GM08714 (cell line): ENCODE measurements around the gene TP53I3.
"Not testable (repeated sequence)": the region's sequence is repeated elsewhere in the genome, so short reads cannot be mapped to it uniquely, and the experiment has no call there.

Experiments used
- H3K4me3 ChIP-seq: fragments of 200-500 bp; sonication (Bioruptor generic); 2 replicates; pipeline ENCODE4 v1.5.1; 2014; ENCODE audit warnings: mild to moderate bottlenecking, low read length, inconsistent platforms
- ZNF274 ChIP-seq: IDR thresholded peaks from 2 replicates; pipeline ENCODE4 v1.6.1; 2012; ENCODE audit warnings: mild to moderate bottlenecking, low read depth, low read length

Gene TP53I3

GRCh38 chr2:24107336-24107735 lies 22.7 kb upstream of the TP53I3 start:
- H3K4me3 ChIP-seq = no peak overlapping the region
- TF ChIP-seq ZNF274 = no peak

GRCh38 chr2:24106786-24107185 lies 22.2 kb upstream of the TP53I3 start:
- H3K4me3 ChIP-seq = no peak overlapping the region
- no peak for TF ChIP-seq ZNF274

- no peak for TF ChIP-seq ZNF274
- no peak overlapping the region for H3K4me3 ChIP-seq
These were observed 21.2 kb upstream of the TP53I3 start for GRCh38 chr2:24105816-24106215.

- H3K4me3 ChIP-seq = no peak overlapping the region
- TF ChIP-seq ZNF274 = no peak
These were observed 20.3 kb upstream of the TP53I3 start for GRCh38 chr2:24104906-24105305.

GRCh38 chr2:24104110-24104650 lies 19.5 kb upstream of the TP53I3 start:
- no peak for TF ChIP-seq ZNF274
- no peak overlapping the region for H3K4me3 ChIP-seq

- H3K4me3 ChIP-seq = no peak overlapping the region
- no peak for TF ChIP-seq ZNF274
These were observed 18.0 kb upstream of the TP53I3 start for GRCh38 chr2:24102677-24103076.

GRCh38 chr2:24101992-24102391 lies 17.4 kb upstream of the TP53I3 start:
- no peak for TF ChIP-seq ZNF274
- no peak overlapping the region for H3K4me3 ChIP-seq

GRCh38 chr2:24100732-24101131 lies 16.1 kb upstream of the TP53I3 start:
- not testable (repeated sequence) for H3K4me3 ChIP-seq

- H3K4me3 ChIP-seq = not testable (repeated sequence)
These were observed 10.6 kb upstream of the TP53I3 start for GRCh38 chr2:24095171-24095677.

- not testable (repeated sequence) for H3K4me3 ChIP-seq
These were observed 8.6 kb upstream of the TP53I3 start for GRCh38 chr2:24093270-24093669.

- H3K4me3 ChIP-seq = no peak overlapping the region
- TF ChIP-seq ZNF274 = no peak
These were observed 4.3 kb upstream of the TP53I3 start for GRCh38 chr2:24088821-24089359.

GRCh38 chr2:24087032-24087431 lies 2.4 kb upstream of the TP53I3 start:
- no peak overlapping the region for H3K4me3 ChIP-seq
- TF ChIP-seq ZNF274 = no peak

GRCh38 chr2:24086241-24086640 lies 1.6 kb upstream of the TP53I3 start:
- no peak overlapping the region for H3K4me3 ChIP-seq
- TF ChIP-seq ZNF274 = no peak

- no peak for TF ChIP-seq ZNF274
- H3K4me3 ChIP-seq = peak overlapping the region; percentile 70; the same call in 1 of the 2 replicates
These were observed 511 bp upstream of the TP53I3 start for GRCh38 chr2:24085200-24085489.

- no peak for TF ChIP-seq ZNF274
- H3K4me3 ChIP-seq = peak overlapping the region; percentile 70; the same call in 1 of the 2 replicates
These were observed 858 bp downstream of the TP53I3 start for GRCh38 chr2:24083567-24084385.
